Measurements from ENCODE around the gene DSCAM. TPM values are rescaled to one million over a fixed set of nuclear protein-coding genes. Genes with fewer than 3 reads are reported as not detected.

The DSCAM gene
- total RNA-seq, 4 donors from 2014 or later: under 0.01 to 0.44 TPM; not detected in 2

GRCh38 chr21:40766381-40766780 lies 80.6 kb downstream of the DSCAM start:
- no peaks in the 10 kb centered on the region for H3K27me3 ChIP-seq
- no peaks in the 10 kb centered on the region for H3K9me3 ChIP-seq
- no peak for DNase-seq (ENCODE audit: low spot score in 2 of 2)
- no peak overlapping the region for H3K4me3 ChIP-seq
- no peak overlapping the region for H3K27ac ChIP-seq
- WGBS, 2 donors: 82 to 94% methylated on average over 1 of the region's 1 CpG
- TF ChIP-seq EP300 (IDR thresholded peaks at IDR 0.05) (no peak), POLR2A (IDR thresholded peaks at IDR 0.05) (no peak)
- TF ChIP-seq, protein P1, sequence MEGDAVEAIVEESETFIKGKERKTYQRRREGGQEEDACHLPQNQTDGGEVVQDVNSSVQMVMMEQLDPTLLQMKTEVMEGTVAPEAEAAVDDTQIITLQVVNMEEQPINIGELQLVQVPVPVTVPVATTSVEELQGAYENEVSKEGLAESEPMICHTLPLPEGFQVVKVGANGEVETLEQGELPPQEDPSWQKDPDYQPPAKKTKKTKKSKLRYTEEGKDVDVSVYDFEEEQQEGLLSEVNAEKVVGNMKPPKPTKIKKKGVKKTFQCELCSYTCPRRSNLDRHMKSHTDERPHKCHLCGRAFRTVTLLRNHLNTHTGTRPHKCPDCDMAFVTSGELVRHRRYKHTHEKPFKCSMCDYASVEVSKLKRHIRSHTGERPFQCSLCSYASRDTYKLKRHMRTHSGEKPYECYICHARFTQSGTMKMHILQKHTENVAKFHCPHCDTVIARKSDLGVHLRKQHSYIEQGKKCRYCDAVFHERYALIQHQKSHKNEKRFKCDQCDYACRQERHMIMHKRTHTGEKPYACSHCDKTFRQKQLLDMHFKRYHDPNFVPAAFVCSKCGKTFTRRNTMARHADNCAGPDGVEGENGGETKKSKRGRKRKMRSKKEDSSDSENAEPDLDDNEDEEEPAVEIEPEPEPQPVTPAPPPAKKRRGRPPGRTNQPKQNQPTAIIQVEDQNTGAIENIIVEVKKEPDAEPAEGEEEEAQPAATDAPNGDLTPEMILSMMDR (IDR thresholded peaks at IDR 0.05): no peak
- H3K36me3 ChIP-seq: no peaks in the 10 kb centered on the region
- H3K4me1 ChIP-seq: no peaks in the 10 kb centered on the region

DNA sequence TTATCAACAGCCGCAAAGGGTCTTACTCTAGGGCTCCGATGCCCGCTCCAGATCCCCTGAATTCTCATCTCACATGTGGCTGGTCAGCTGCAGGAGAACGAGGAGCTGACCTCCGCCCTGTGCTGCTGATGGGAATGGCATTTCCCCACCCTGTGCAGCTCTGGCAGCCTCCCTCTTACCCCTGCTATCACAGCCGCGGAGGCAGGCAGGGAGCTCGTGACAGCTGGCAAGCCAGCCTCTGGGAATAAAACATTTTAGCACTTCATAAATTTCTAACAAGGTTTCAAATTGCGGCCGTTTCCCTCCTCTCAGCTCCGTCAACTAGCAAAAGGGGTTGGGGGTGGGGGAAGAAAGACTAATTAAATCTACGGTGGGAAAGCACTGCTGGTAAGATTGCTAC lies 81.1 kb downstream of the DSCAM start:
- H3K4me3 ChIP-seq: no peak overlapping the region
- no peaks in the 10 kb centered on the region for H3K36me3 ChIP-seq
- no peaks in the 10 kb centered on the region for H3K9me3 ChIP-seq
- TF ChIP-seq, protein P1 (IDR thresholded peaks at IDR 0.05): no peak
- TF ChIP-seq POLR2A (IDR thresholded peaks at IDR 0.05): no peak
- H3K27me3 ChIP-seq: no peaks in the 10 kb centered on the region
- WGBS, 2 donors: 28 to 30% methylated on average over 12 of the region's 12 CpGs
- no peaks in the 10 kb centered on the region for H3K4me1 ChIP-seq
- no peak overlapping the region for H3K27ac ChIP-seq
- no peak for DNase-seq (ENCODE audit: low spot score in 2 of 2)

- no peak for TF ChIP-seq EP300 (IDR thresholded peaks at IDR 0.05)
- TF ChIP-seq POLR2A (IDR thresholded peaks at IDR 0.05): no peak
- TF ChIP-seq, protein P1 (IDR thresholded peaks at IDR 0.05): no peak
- peaks cover 0 to 6% (median 0%) of the 10 kb centered on the region in 4 donors for H3K9me3 ChIP-seq
- 80 to 88% methylated on average over 2 of the region's 2 CpGs for WGBS, 2 donors
- no peaks in the 10 kb centered on the region for H3K4me1 ChIP-seq
- H3K4me3 ChIP-seq: no peak overlapping the region
- DNase-seq (ENCODE audit: low spot score in 2 of 2): no peak
- H3K36me3 ChIP-seq: no peaks in the 10 kb centered on the region
- H3K27ac ChIP-seq: no peak overlapping the region
- no peaks in the 10 kb centered on the region for H3K27me3 ChIP-seq
Measured at GRCh38 chr21:40760821-40761220, 86.1 kb downstream of the DSCAM start.

DNA sequence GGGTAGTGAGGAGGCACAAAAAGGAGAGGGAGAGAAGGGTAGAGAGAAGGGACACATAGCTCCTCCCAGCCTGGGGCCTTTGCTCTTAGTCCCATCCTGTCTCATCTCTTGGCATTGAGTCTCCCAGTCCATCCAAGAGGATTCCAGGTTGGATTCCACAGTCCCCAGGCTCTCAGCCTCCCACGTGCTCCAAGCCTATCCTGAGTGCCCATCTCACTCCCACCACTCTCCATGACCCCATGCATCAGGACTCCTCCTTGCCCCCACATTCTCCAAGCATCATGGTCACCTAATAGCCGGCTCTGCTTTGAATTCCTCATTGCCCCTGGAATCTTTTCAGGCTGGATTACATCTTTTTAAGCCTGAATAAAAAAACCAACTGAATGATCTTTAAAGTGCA lies 87.9 kb downstream of the DSCAM start:
- no peak for DNase-seq (ENCODE audit: low spot score in 2 of 2)
- no peak overlapping the region for H3K4me3 ChIP-seq
- no peaks in the 10 kb centered on the region for H3K4me1 ChIP-seq
- no peak for TF ChIP-seq POLR2A (IDR thresholded peaks at IDR 0.05)
- TF ChIP-seq, protein P1 (IDR thresholded peaks at IDR 0.05): no peak
- TF ChIP-seq EP300 (IDR thresholded peaks at IDR 0.05): no peak
- peaks cover 0 to 6% (median 0%) of the 10 kb centered on the region in 4 donors for H3K9me3 ChIP-seq
- H3K36me3 ChIP-seq: no peaks in the 10 kb centered on the region
- H3K27me3 ChIP-seq: no peaks in the 10 kb centered on the region
- no peak overlapping the region for H3K27ac ChIP-seq
- 70 to 81% methylated on average over 2 of the region's 2 CpGs for WGBS, 2 donors

DNA sequence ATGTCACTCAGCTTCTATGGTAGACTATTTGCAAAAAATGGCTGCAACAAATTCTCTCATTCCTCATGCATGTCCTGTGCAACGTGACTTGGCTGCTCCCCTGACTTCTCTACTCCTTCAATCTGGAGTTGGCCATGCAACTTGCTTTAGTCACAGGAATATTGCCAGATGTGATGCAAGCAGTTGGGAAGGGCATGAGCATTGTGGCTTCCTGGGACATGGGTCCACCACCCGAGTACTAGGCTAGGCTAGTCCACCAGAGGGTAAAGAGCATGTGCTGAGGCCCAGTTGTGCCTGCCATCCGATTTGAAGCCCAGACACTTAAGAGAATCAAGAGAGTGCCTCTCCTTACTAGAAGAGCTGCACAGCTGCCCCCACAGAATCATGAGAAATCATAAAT lies 89.6 kb downstream of the DSCAM start:
- Histone ChIP-seq H3K4me3 (no peak overlapping the region), H3K4me1 (no peaks in the 10 kb centered on the region), H3K27me3 (no peaks in the 10 kb centered on the region), H3K9me3 (peaks cover 0 to 6% (median 0%) of the 10 kb centered on the region in 4 donors), H3K27ac (no peak overlapping the region), H3K36me3 (no peaks in the 10 kb centered on the region)
- 73% methylated on average over 3 of the region's 3 CpGs for WGBS, 2 donors
- no peak for DNase-seq (ENCODE audit: low spot score in 2 of 2)
- TF ChIP-seq POLR2A (IDR thresholded peaks at IDR 0.05) (no peak), EP300 (IDR thresholded peaks at IDR 0.05) (no peak)
- TF ChIP-seq, protein P1 (IDR thresholded peaks at IDR 0.05): no peak
